DND-41 (cell line): ENCODE data around the gene KCTD20.

ENCODE experiments used
- ATAC-seq: fragments of 200-7000 bp; cut with Tn5 transposase; 3 replicates; pipeline ENCODE4 v1.9.1; 2021; ENCODE audit warnings: low read depth; ENCODE audit not compliant: insufficient read depth
- DNase-seq: peaks from one replicate; pipeline ENCODE4 v3.0.0-alpha.2; 2020
- H2AFZ ChIP-seq: 2 replicates; pipeline ENCODE4 v1.6.0; 2012; ENCODE audit warnings: low read depth, low read length
- H3K27ac ChIP-seq: 2 replicates; pipeline ENCODE4 v1.5.1; 2012; ENCODE audit warnings: low read length, inconsistent platforms
- H3K27me3 ChIP-seq: fragments of 200-600 bp; sonication (generic); 2 replicates; pipeline ENCODE4 v1.6.0; 2012; ENCODE audit warnings: low read length, mild to moderate bottlenecking, inconsistent platforms; ENCODE audit not compliant: insufficient read depth, poor library complexity
- H3K36me3 ChIP-seq: 2 replicates; pipeline ENCODE4 v1.5.1; 2012; ENCODE audit warnings: low read length, inconsistent platforms; ENCODE audit not compliant: insufficient read depth
- H3K4me1 ChIP-seq: 2 replicates; pipeline ENCODE4 v1.5.1; 2012; ENCODE audit warnings: mild to moderate bottlenecking, low read length; ENCODE audit not compliant: insufficient read depth
- H3K4me2 ChIP-seq: 2 replicates; pipeline ENCODE4 v1.6.0; 2012; ENCODE audit warnings: mild to moderate bottlenecking, moderate library complexity, low read length, inconsistent platforms; ENCODE audit not compliant: insufficient read depth
- H3K4me3 ChIP-seq, 2 experiments: fragments of 200-600 bp in 1 of 2; shearing (Covaris generic) in 1 of 2; 2 replicates each; pipeline ENCODE4 v1.5.1; 2012 to 2016; ENCODE audit warnings: inconsistent platforms in 2 of 2, low read length in 2 of 2, mild to moderate bottlenecking in 2 of 2, low read depth in 1 of 2, moderate library complexity in 1 of 2
- H3K79me2 ChIP-seq: 2 replicates; pipeline ENCODE4 v1.6.0; 2012; ENCODE audit warnings: low read length, inconsistent platforms; ENCODE audit not compliant: insufficient read depth
- H3K9ac ChIP-seq: 2 replicates; pipeline ENCODE4 v1.6.0; 2012; ENCODE audit warnings: low read depth, mild to moderate bottlenecking, inconsistent platforms, low read length, moderate library complexity
- H3K9me3 ChIP-seq: 2 replicates; pipeline ENCODE4 v1.5.1; 2012; ENCODE audit warnings: low read length, moderate library complexity, mild to moderate bottlenecking, inconsistent platforms; ENCODE audit not compliant: insufficient read depth, severe bottlenecking
- H4K20me1 ChIP-seq: 2 replicates; pipeline ENCODE4 v1.6.0; 2012; ENCODE audit warnings: low read length; ENCODE audit not compliant: insufficient read depth
- CTCF ChIP-seq: IDR thresholded peaks from 2 replicates; pipeline ENCODE4 v1.5.1; 2012; ENCODE audit warnings: borderline replicate concordance, low read length, moderate library complexity, mild to moderate bottlenecking; ENCODE audit not compliant: poor library complexity, severe bottlenecking; ENCODE audit errors: extremely low read depth
- EZH2 ChIP-seq: IDR thresholded peaks from 3 replicates; pipeline ENCODE4 v1.6.1; 2012; ENCODE audit warnings: borderline replicate concordance, low read depth, mild to moderate bottlenecking, moderate library complexity, low read length, inconsistent platforms; ENCODE audit not compliant: severe bottlenecking

Gene KCTD20

GRCh38 chr6:36495086-36495485 is 52.3 kb downstream of the KCTD20 start:
- H3K9ac ChIP-seq: no peak overlapping the region
- DNase-seq (no peak), ATAC-seq (no peak)
- no peak overlapping the region for H3K4me2 ChIP-seq
- H3K27me3 ChIP-seq: no peaks in the 10 kb centered on the region
- H3K4me1 ChIP-seq: no peaks in the 10 kb centered on the region
- H4K20me1 ChIP-seq: no peaks in the 10 kb centered on the region
- H2AFZ ChIP-seq: no peak overlapping the region
- no peak overlapping the region for H3K4me3 ChIP-seq
- H3K27ac ChIP-seq: no peak overlapping the region
- no peaks in the 10 kb centered on the region for H3K79me2 ChIP-seq
- peaks cover 60% of the 10 kb centered on the region for H3K36me3 ChIP-seq
- TF ChIP-seq CTCF (no peak), EZH2 (no peak)
- H3K9me3 ChIP-seq: no peaks in the 10 kb centered on the region

DNA sequence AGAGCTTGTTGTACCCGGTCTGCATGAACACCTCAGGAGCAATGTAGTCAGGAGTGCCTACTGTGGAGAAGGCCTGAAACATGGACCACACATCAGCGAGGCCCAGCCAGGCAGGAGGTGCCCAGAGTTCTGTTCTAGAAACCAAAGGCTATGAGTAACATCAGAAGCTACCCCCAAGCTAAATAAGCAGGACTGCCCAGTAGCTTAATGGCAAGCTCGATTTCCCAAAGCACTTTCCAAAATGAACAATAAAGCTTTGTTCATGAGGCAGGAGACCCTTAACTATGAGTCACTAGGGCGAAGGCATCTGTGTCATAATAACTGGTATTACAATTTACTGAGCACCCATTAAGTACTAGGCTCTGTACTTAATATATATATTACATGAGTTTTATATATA is 57.1 kb downstream of the KCTD20 start:
- Histone ChIP-seq H3K4me3 (no peak overlapping the region), H3K4me2 (no peak overlapping the region), H2AFZ (no peak overlapping the region), H3K27ac (no peak overlapping the region), H3K36me3 (peaks cover 58% of the 10 kb centered on the region), H3K4me1 (no peaks in the 10 kb centered on the region), H4K20me1 (no peaks in the 10 kb centered on the region), H3K9me3 (no peaks in the 10 kb centered on the region), H3K27me3 (no peaks in the 10 kb centered on the region), H3K79me2 (no peaks in the 10 kb centered on the region), H3K9ac (no peak overlapping the region)
- ATAC-seq (no peak), DNase-seq (no peak)
- no peak for TF ChIP-seq EZH2
- no peak for TF ChIP-seq CTCF

DNA sequence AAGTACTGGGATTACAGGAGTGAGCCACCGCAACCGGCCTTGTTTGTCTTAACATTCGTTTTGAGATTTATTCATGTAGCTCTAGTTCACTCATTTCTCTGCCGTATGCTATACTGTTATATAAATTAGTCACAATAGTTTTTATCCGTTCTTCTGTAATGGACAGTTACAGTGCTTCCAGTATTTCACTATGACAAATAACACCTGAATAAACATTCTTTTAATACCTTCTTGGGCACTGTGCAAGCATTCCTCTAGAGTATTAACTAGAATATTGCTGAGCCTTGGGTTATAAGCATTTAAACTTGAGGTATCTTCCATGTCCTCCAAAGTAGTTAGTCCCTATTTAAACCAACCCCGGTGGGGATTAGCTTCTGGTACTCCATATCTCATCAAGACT is 58.9 kb downstream of the KCTD20 start:
- TF ChIP-seq EZH2 (no peak), CTCF (no peak)
- Histone ChIP-seq H3K9me3 (no peaks in the 10 kb centered on the region), H3K4me2 (no peak overlapping the region), H2AFZ (no peak overlapping the region), H3K27me3 (no peaks in the 10 kb centered on the region), H3K4me1 (no peaks in the 10 kb centered on the region), H3K4me3 (no peak overlapping the region), H3K36me3 (peaks cover 56% of the 10 kb centered on the region), H3K27ac (no peak overlapping the region), H3K9ac (no peak overlapping the region), H3K79me2 (no peaks in the 10 kb centered on the region), H4K20me1 (no peaks in the 10 kb centered on the region)
- DNase-seq (no peak), ATAC-seq (no peak)

DNA sequence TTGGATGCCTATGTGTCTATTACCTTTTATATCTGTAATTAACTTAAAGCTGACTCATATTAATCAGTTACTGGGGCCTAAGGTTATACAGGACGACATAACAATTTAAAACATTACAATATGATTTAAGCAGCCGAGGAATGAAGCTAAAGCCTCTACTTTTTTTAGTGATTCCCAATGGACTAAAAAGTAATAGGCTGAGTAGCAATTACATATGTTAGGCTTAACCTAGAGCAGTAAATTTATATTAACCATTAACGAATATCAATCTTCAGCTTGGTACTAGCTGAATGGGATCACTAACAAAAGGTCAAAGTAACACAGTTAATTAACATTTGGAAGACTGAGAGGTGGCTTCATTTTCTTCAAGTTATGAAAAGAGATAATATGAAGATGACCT is 61.4 kb downstream of the KCTD20 start:
- Histone ChIP-seq H3K9me3 (no peaks in the 10 kb centered on the region), H2AFZ (no peak overlapping the region), H3K27me3 (no peaks in the 10 kb centered on the region), H3K36me3 (peaks cover 52% of the 10 kb centered on the region), H4K20me1 (no peaks in the 10 kb centered on the region), H3K4me3 (no peak overlapping the region), H3K79me2 (no peaks in the 10 kb centered on the region), H3K4me1 (no peaks in the 10 kb centered on the region), H3K9ac (no peak overlapping the region), H3K27ac (no peak overlapping the region), H3K4me2 (no peak overlapping the region)
- TF ChIP-seq EZH2 (no peak), CTCF (no peak)
- DNase-seq (no peak), ATAC-seq (no peak)
